Thyroid gland (tissue), 4 donors: ENCODE measurements around the gene SP140. TPM values are rescaled to one million over a fixed set of nuclear protein-coding genes. Genes with fewer than 3 reads are reported as not detected.
"Not testable (repeated sequence)": the region's sequence is repeated elsewhere in the genome, so short reads cannot be mapped to it uniquely, and the experiment has no call there.

Source experiments
- DNase-seq, 2 donors: peaks; one replicate each; pipeline ENCODE4 v3.0.0-alpha.2; 2019
- H3K27ac ChIP-seq, 3 donors: fragments of 200-600 bp; sonication (generic); 1 replicate in 2 of 3; 2 replicates in 1 of 3; pipeline ENCODE4 v1.5.1; 2016 to 2019; ENCODE audit warnings: mild to moderate bottlenecking in 1 of 3, moderate library complexity in 1 of 3
- H3K27me3 ChIP-seq: fragments of 200-600 bp; sonication (generic); one replicate; pipeline ENCODE4 v1.5.1; 2019
- H3K36me3 ChIP-seq, 2 donors: fragments of 200-600 bp; sonication (generic); one replicate each; pipeline ENCODE4 v1.5.1; 2016 to 2019
- H3K4me1 ChIP-seq, 2 donors: fragments of 200-600 bp; sonication (generic); one replicate each; pipeline ENCODE4 v1.5.1; 2017 to 2019
- H3K4me3 ChIP-seq, 3 donors: fragments of 200-600 bp; sonication (generic); replicated peaks in 1 of 3; 1 replicate in 2 of 3; 2 replicates in 1 of 3; pipeline ENCODE4 v1.5.1; 2016; ENCODE audit warnings: mild to moderate bottlenecking in 1 of 3
- H3K9me3 ChIP-seq: fragments of 200-600 bp; sonication (generic); one replicate; pipeline ENCODE4 v1.5.1; 2017
- POLR2A ChIP-seq, 2 donors: fragments of 450-650 bp; IDR thresholded peaks; one replicate each; pipeline ENCODE4 v1.6.1; 2017; ENCODE audit warnings: antibody characterized with exemption in 2 of 2, mild to moderate bottlenecking in 2 of 2, moderate library complexity in 1 of 2
- WGBS, 2 donors: methylation state at CpG; one replicate each; pipeline ENCODE4 v1.1.5; 2017; 5-methylcytosine and 5-hydroxymethylcytosine counted together
- intact Hi-C: fragments of 100-400 bp; cut with DNase I; formaldehyde crosslinking; loops from one replicate; pipeline ENCODE4 v1.15.1; 2023
- total RNA-seq, 4 donors: library from RNA; depleted of rRNA; stranded (reverse); fragments of >200 nt; gene quantifications; one replicate each; pipeline ENCODE4 v1.2.3, GENCODE V29; 2016
- TF ChIP-seq, protein P1 (sequence below), 6 experiments: fragments of 200-600 bp in 3 of 6; fragments of 450-650 bp in 3 of 6; sonication (generic) in 3 of 6; IDR thresholded peaks; one replicate each; pipeline ENCODE4 v1.5.1; 2016 to 2019; ENCODE audit warnings: antibody characterized with exemption in 6 of 6, mild to moderate bottlenecking in 2 of 6, inconsistent platforms in 1 of 6, moderate library complexity in 1 of 6

The SP140 gene
- total RNA-seq, 4 donors from 2014 or later, result 0.58 to 1.2 (median 0.95) TPM

GRCh38 chr2:230282936-230283335, 57.4 kb downstream of the SP140 start:
- TF ChIP-seq, protein P1, sequence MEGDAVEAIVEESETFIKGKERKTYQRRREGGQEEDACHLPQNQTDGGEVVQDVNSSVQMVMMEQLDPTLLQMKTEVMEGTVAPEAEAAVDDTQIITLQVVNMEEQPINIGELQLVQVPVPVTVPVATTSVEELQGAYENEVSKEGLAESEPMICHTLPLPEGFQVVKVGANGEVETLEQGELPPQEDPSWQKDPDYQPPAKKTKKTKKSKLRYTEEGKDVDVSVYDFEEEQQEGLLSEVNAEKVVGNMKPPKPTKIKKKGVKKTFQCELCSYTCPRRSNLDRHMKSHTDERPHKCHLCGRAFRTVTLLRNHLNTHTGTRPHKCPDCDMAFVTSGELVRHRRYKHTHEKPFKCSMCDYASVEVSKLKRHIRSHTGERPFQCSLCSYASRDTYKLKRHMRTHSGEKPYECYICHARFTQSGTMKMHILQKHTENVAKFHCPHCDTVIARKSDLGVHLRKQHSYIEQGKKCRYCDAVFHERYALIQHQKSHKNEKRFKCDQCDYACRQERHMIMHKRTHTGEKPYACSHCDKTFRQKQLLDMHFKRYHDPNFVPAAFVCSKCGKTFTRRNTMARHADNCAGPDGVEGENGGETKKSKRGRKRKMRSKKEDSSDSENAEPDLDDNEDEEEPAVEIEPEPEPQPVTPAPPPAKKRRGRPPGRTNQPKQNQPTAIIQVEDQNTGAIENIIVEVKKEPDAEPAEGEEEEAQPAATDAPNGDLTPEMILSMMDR (IDR thresholded peaks at IDR 0.05), result no peak
- no peak for TF ChIP-seq POLR2A (IDR thresholded peaks at IDR 0.05)
- 81 to 86% methylated on average over 2 of the region's 2 CpGs for WGBS, 2 donors
- H3K36me3 ChIP-seq, result no peaks in the 10 kb centered on the region

GRCh38 chr2:230286048-230286447, 60.5 kb downstream of the SP140 start:
- H3K4me1 ChIP-seq, result no peaks in the 10 kb centered on the region
- no peak overlapping the region for H3K4me3 ChIP-seq
- H3K9me3 ChIP-seq, result no peaks in the 10 kb centered on the region
- DNase-seq, result no peak
- intact Hi-C loops, result no loop called here
- no peaks in the 10 kb centered on the region for H3K27me3 ChIP-seq
- no peaks in the 10 kb centered on the region for H3K36me3 ChIP-seq
- WGBS, 2 donors, result 79 to 80% methylated on average over 3 of the region's 3 CpGs
- TF ChIP-seq, protein P1 (IDR thresholded peaks at IDR 0.05), result no peak
- no peak for TF ChIP-seq POLR2A (IDR thresholded peaks at IDR 0.05)
- H3K27ac ChIP-seq, result no peak overlapping the region

More at GRCh38 chr2:230282936-230283335, 57.4 kb downstream of the SP140 start:
- DNase-seq, result no peak
- H3K27me3 ChIP-seq, result no peaks in the 10 kb centered on the region
- H3K9me3 ChIP-seq, result no peaks in the 10 kb centered on the region
- H3K4me3 ChIP-seq, result no peak overlapping the region
- no peak overlapping the region for H3K27ac ChIP-seq
- intact Hi-C loops, result no loop called here
- no peaks in the 10 kb centered on the region for H3K4me1 ChIP-seq

DNA sequence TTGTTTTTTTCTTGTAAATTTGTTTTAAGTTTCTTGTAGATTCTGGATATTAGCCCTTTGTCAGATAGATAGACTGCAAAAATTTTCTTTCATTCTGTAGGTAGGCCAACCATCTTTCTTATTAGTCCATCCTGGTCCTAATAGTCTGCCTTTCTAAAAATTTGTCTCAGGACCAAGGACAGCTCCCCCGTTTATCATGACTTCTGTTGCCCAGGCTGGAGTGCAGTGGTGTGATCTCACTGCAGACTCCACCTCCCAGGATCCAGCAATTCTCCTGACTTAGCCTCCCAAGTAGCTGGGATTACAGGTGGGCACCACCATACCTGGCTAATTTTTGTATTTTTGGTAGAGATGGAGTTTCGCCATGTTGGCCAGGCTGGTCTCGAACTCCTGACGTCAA, 63.8 kb downstream of the SP140 start:
- H3K9me3 ChIP-seq, DNase-seq, intact Hi-C loops, H3K4me3 ChIP-seq, H3K4me1 ChIP-seq, H3K36me3 ChIP-seq, H3K27me3 ChIP-seq, H3K27ac ChIP-seq: not testable (repeated sequence)
- 83 to 92% methylated on average over 4 of the region's 4 CpGs for WGBS, 2 donors

DNA sequence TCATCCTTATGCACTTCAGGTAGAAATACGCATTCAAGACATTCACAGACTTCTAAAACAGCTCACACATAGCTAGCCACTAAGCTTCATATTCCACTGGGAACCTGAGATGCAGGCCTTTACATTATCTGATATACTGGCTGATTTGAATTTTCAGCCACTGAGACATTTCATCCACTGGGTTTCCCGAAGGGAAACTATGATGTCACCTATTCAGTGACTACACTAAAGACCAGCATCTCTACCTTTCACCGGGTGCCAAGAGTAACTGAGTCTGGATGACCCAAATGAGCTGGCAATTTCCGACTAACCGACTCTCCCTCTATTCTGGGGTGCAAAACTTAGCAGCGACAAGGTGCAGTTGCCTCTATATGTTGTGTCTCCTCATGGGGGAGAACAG, 69.7 kb downstream of the SP140 start:
- Histone ChIP-seq H3K9me3 (no peaks in the 10 kb centered on the region), H3K27ac (no peak overlapping the region), H3K4me1 (no peaks in the 10 kb centered on the region), H3K36me3 (no peaks in the 10 kb centered on the region), H3K27me3 (no peaks in the 10 kb centered on the region), H3K4me3 (no peak overlapping the region)
- DNase-seq, result no peak
- TF ChIP-seq POLR2A (IDR thresholded peaks at IDR 0.05), result no peak
- TF ChIP-seq, protein P1 (IDR thresholded peaks at IDR 0.05), result no peak
- intact Hi-C loops, result no loop called here
- WGBS, 2 donors, result 91 to 92% methylated on average over 6 of the region's 6 CpGs

DNA sequence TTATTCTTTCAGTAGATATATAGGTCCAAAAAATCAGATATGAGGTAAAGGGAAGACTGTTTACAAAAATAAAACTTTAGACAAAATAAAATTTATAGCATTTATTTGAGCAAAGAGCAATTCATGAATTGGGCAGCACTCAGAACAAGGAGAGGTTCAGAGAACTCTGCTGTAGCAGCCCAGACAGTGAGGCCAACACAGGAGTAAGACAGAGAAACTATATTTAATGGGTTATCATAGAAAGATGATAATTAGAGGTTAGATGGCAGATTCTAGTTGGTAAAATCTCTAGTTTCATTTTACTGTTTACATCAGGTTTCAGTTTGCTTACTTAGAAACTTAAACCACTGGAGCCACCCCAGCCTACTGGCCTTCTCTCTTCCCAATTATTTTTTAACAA, 71.4 kb downstream of the SP140 start:
- H3K4me1 ChIP-seq, result no peaks in the 10 kb centered on the region
- no peaks in the 10 kb centered on the region for H3K36me3 ChIP-seq
- H3K27me3 ChIP-seq, result no peaks in the 10 kb centered on the region
- TF ChIP-seq, protein P1 (IDR thresholded peaks at IDR 0.05), result no peak
- TF ChIP-seq POLR2A (IDR thresholded peaks at IDR 0.05), result no peak
- H3K4me3 ChIP-seq, result no peak overlapping the region
- no peaks in the 10 kb centered on the region for H3K9me3 ChIP-seq
- intact Hi-C loops, result no loop called here
- no peak for DNase-seq
- no peak overlapping the region for H3K27ac ChIP-seq

DNA sequence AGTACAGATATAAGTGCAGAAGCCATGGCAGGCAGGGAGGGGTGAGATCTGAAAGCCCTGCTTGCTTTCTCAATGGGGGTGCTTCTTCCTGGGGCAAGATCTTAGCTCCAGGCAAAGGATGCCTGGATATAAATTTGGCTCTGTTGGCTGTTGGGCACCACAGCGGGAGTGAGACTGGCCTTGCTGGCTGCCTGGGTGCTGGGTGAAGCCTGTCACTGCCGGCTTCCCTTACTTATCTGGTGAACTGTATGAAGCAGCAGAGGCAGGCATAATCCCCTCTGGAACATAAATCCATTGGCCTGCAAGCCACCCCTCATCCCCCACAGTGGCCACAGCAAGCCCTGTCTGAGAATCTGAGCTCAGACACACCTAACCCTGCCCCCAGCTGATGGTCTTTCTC, 74.1 kb downstream of the SP140 start:
- intact Hi-C loops, result no loop called here
- Histone ChIP-seq H3K9me3 (no peaks in the 10 kb centered on the region), H3K27me3 (no peaks in the 10 kb centered on the region), H3K36me3 (no peaks in the 10 kb centered on the region), H3K4me3 (no peak overlapping the region), H3K27ac (no peak overlapping the region), H3K4me1 (no peaks in the 10 kb centered on the region)
- TF ChIP-seq POLR2A (IDR thresholded peaks at IDR 0.05), result no peak
- TF ChIP-seq, protein P1 (IDR thresholded peaks at IDR 0.05), result no peak
- 92 to 96% methylated on average over 2 of the region's 2 CpGs for WGBS, 2 donors
- no peak for DNase-seq
